ENCODE measurements around the gene MGAT3. TPM values are rescaled to one million over a fixed set of nuclear protein-coding genes. Genes with fewer than 3 reads are reported as not detected.

MGAT3 gene
- total RNA-seq, 5 donors from 2014 or later (not counting 1 experiment from before 2014, with no cell fraction given) = 0.23 to 2.7 (median 1.1) TPM

DNA sequence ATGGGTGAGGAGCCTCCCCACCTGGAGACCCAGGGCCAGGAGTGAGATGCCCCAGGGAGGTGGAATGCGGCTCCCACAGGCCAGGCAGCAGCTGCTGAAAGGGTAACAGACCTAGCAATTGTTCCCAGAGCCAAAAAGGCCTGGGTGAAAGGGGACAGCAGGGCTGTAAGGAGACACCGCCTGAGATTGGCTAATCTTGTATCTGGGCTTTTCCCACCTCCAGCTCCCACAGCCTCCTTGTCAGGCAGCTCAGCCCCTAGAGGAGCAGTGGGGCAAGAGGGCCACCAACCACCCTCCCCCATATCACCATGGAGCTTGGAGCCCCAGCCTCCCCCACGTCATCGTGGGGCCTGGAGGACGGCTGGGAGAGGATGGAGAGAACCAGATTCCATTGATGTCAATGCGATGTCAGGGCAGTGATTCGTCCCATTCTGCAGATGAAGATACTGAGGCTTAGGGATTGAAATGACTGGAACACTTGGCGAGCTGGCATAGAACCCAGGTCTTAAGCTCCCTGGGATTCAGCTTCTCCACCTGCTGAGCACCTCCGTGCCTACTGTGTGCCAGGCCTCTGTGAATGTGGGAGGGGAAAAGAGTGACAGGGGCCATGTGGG, 2.9 kb upstream of the MGAT3 start:
- peaks cover 17 to 39% of the 10 kb centered on the region in 2 donors for H3K27me3 Mint-ChIP-seq
- no peaks in the 10 kb centered on the region for H3K9me3 ChIP-seq
- H3K4me3 ChIP-seq (ENCODE audit: control insufficient read depth in 1 of 2, extremely low read depth in 1 of 2, low read length in 1 of 2) = no peak overlapping the region
- H3K4me1 Mint-ChIP-seq = peaks cover 29 to 46% (median 31%) of the 10 kb centered on the region in 3 donors
- CTCF ChIA-PET = no interaction called here
- no peaks in the 10 kb centered on the region for H3K36me3 ChIP-seq (ENCODE audit: control insufficient read depth in 2 of 2, extremely low read depth in 1 of 2, insufficient read depth in 1 of 2, low read length in 1 of 2)
- no peak overlapping the region for H3K27ac Mint-ChIP-seq
- POLR2A ChIA-PET = no interaction called here
- 77% methylated on average over 8 of the region's 9 CpGs for WGBS (ENCODE audit: insufficient coverage)
- DNase-seq (no peak), ATAC-seq (replicated peaks in 1 of 4) (no peak)
- no peak overlapping the region for H3K27ac ChIP-seq (ENCODE audit: low read length)
- H3K27me3 ChIP-seq (replicated peaks in 1 of 2; ENCODE audit: control insufficient read depth in 2 of 2, extremely low read depth in 1 of 2, insufficient read depth in 2 of 2, low read length in 1 of 2) = peaks cover 0 to 51% of the 10 kb centered on the region in 2 experiments
- H3K36me3 Mint-ChIP-seq = peaks cover 4% of the 10 kb centered on the region
- no peak overlapping the region for H3K4me3 Mint-ChIP-seq
- peaks cover 0 to 36% of the 10 kb centered on the region in 2 experiments for H3K4me1 ChIP-seq (ENCODE audit: control insufficient read depth in 1 of 2, extremely low read depth in 1 of 2, insufficient read depth in 2 of 2, low read length in 2 of 2)
- H3K9me3 Mint-ChIP-seq = no peaks in the 10 kb centered on the region

DNA sequence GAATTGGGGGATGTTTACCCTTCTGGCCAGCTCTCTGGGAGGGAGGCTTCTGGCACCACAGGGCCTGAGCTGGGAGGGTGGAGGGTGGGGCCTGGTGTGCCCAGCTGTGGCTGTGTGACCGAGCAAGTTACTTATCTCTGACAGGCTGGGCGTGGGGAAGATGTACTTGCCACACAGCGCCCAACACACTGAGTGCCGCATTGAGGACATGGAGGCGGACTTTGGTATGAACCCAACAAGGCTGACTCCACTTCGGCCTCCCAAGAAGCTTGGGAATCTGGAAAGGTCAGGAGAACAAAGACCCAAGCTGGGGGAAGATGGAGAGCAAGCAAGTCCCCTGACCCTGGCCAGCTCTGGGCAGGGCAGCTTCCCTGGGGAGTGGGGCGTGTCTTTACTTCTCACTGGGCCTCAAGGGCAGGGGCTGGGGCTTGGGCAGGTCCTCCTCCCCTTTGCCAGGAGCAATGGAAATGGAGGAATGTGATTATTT, 2.4 kb upstream of the MGAT3 start:
- Histone ChIP-seq H3K4me3 (ENCODE audit: control insufficient read depth in 1 of 2, extremely low read depth in 1 of 2, low read length in 1 of 2) (no peak overlapping the region), H3K36me3 (ENCODE audit: control insufficient read depth in 2 of 2, extremely low read depth in 1 of 2, insufficient read depth in 1 of 2, low read length in 1 of 2) (no peaks in the 10 kb centered on the region), H3K27ac (ENCODE audit: low read length) (no peak overlapping the region), H3K27me3 (replicated peaks in 1 of 2; ENCODE audit: control insufficient read depth in 2 of 2, extremely low read depth in 1 of 2, insufficient read depth in 2 of 2, low read length in 1 of 2) (peaks cover 0 to 54% of the 10 kb centered on the region in 2 experiments), H3K4me1 (ENCODE audit: control insufficient read depth in 1 of 2, extremely low read depth in 1 of 2, insufficient read depth in 2 of 2, low read length in 2 of 2) (peaks cover 0 to 30% of the 10 kb centered on the region in 2 experiments), H3K9me3 (no peaks in the 10 kb centered on the region)
- Mint-ChIP-seq H3K9me3 (no peaks in the 10 kb centered on the region), H3K4me3 (peak overlapping the region in 1 of 3 donors; percentile 17), H3K36me3 (peaks cover 4% of the 10 kb centered on the region), H3K4me1 (peaks cover 25 to 42% (median 27%) of the 10 kb centered on the region in 3 donors), H3K27me3 (peaks cover 19 to 45% of the 10 kb centered on the region in 2 donors), H3K27ac (no peak overlapping the region)
- no peak for DNase-seq
- ChIA-PET POLR2A (no interaction called here), CTCF (no interaction called here)
- no peak for ATAC-seq (replicated peaks in 1 of 4)
- WGBS (ENCODE audit: insufficient coverage) = 87% methylated on average over 6 of the region's 7 CpGs

DNA sequence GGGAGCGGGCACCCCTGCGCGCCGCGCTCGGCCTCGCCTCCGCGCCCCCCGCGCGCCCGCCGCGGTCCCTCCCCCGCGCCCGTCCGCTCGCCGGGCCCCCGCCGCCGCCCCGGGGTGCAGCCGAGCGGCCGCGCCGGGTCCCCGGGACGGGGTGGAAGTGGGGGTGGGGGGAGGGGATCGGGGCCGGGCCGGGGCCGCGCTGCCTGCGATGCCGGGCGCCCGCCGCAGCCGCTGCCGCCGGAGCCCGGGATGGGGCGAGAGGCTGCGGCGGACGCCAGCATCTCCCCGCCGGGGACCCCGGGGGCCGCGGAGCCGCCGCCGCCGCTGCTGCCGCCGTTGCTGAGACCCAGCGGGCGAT, 365 bp downstream of the MGAT3 start:
- no peak overlapping the region for H3K4me3 Mint-ChIP-seq
- peaks cover 23 to 50% of the 10 kb centered on the region in 2 donors for H3K27me3 Mint-ChIP-seq
- CTCF ChIA-PET = no interaction called here
- no peak overlapping the region for H3K27ac Mint-ChIP-seq
- Histone ChIP-seq H3K27ac (ENCODE audit: low read length) (no peak overlapping the region), H3K4me1 (ENCODE audit: control insufficient read depth in 1 of 2, extremely low read depth in 1 of 2, insufficient read depth in 2 of 2, low read length in 2 of 2) (peaks cover 0 to 20% of the 10 kb centered on the region in 2 experiments), H3K27me3 (replicated peaks in 1 of 2; ENCODE audit: control insufficient read depth in 2 of 2, extremely low read depth in 1 of 2, insufficient read depth in 2 of 2, low read length in 1 of 2) (peaks cover 0 to 57% of the 10 kb centered on the region in 2 experiments), H3K36me3 (ENCODE audit: control insufficient read depth in 2 of 2, extremely low read depth in 1 of 2, insufficient read depth in 1 of 2, low read length in 1 of 2) (no peaks in the 10 kb centered on the region), H3K4me3 (ENCODE audit: control insufficient read depth in 1 of 2, extremely low read depth in 1 of 2, low read length in 1 of 2) (no peak overlapping the region), H3K9me3 (no peaks in the 10 kb centered on the region)
- 2% methylated on average over 36 of the region's 63 CpGs for WGBS (ENCODE audit: insufficient coverage)
- peak; percentile 12 to 50 (median 42) for ATAC-seq (replicated peaks in 1 of 4)
- peak in 1 of 35 experiments; percentile 17 for DNase-seq
- POLR2A ChIA-PET = no interaction called here
- no peaks in the 10 kb centered on the region for H3K9me3 Mint-ChIP-seq
- peaks cover 4% of the 10 kb centered on the region for H3K36me3 Mint-ChIP-seq
- H3K4me1 Mint-ChIP-seq = peaks cover 19 to 23% (median 19%) of the 10 kb centered on the region in 3 donors

DNA sequence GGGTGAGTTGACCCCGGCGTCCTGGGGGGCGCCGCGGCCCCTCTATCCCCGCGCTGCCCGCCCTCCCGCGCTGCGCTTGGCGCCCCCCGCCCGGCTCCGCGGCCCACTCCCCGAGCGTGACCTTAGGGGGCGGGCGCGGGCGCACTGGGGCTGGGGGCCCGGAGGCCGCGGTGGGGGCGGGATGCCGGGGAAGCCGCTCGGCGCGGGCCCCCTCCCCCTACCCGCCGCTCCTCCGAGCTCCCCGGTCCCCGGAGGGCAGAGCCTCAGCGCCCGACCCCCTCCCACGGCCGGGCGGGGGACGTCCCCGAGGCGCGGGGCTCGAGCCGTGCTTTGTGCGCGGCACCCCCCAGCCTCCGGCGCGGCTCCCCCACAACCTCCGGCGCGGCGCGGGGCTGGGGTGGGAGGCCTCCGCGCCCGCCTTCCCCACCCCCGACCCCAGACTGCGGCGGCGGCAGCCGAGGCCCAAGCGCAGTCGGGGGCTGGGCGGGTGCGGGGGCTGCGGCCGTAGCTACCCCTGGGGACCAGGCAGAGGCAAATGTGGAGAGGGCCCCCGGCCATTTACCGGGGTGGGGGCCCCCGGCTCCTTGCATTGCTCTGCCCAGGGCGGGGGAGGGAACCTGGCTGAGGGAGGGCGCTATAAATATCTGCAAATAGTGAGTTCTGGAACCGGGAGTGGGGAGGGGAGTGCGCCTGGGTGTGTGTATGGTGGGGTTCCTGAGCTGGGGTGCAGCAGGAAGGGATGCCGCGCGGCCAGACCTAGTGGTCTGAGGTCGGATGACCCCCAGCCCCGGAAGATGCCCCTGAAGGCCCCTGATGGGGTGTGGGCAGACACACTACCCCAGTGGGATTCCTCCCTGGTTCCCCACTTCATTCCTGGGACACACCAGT, 988 bp downstream of the MGAT3 start:
- POLR2A ChIA-PET = no interaction called here
- Mint-ChIP-seq H3K27me3 (peaks cover 23 to 50% of the 10 kb centered on the region in 2 donors), H3K4me1 (peaks cover 18 to 21% (median 19%) of the 10 kb centered on the region in 3 donors), H3K36me3 (peaks cover 4% of the 10 kb centered on the region), H3K4me3 (peak overlapping the region; percentile 37 to 68 (median 56)), H3K9me3 (no peaks in the 10 kb centered on the region), H3K27ac (no peak overlapping the region)
- Histone ChIP-seq H3K9me3 (no peaks in the 10 kb centered on the region), H3K27ac (ENCODE audit: low read length) (no peak overlapping the region), H3K4me1 (ENCODE audit: control insufficient read depth in 1 of 2, extremely low read depth in 1 of 2, insufficient read depth in 2 of 2, low read length in 2 of 2) (peaks cover 0 to 20% of the 10 kb centered on the region in 2 experiments), H3K36me3 (ENCODE audit: control insufficient read depth in 2 of 2, extremely low read depth in 1 of 2, insufficient read depth in 1 of 2, low read length in 1 of 2) (no peaks in the 10 kb centered on the region), H3K4me3 (ENCODE audit: control insufficient read depth in 1 of 2, extremely low read depth in 1 of 2, low read length in 1 of 2) (peak overlapping the region in 1 of 2 donors; percentile 35), H3K27me3 (replicated peaks in 1 of 2; ENCODE audit: control insufficient read depth in 2 of 2, extremely low read depth in 1 of 2, insufficient read depth in 2 of 2, low read length in 1 of 2) (peaks cover 0 to 57% of the 10 kb centered on the region in 2 experiments)
- DNase-seq (peak in 1 of 35 experiments; percentile 15), ATAC-seq (replicated peaks in 1 of 4) (peak; percentile 39 to 65 (median 50))
- CTCF ChIA-PET = no interaction called here
- WGBS (ENCODE audit: insufficient coverage) = 1% methylated on average over 66 of the region's 83 CpGs

DNA sequence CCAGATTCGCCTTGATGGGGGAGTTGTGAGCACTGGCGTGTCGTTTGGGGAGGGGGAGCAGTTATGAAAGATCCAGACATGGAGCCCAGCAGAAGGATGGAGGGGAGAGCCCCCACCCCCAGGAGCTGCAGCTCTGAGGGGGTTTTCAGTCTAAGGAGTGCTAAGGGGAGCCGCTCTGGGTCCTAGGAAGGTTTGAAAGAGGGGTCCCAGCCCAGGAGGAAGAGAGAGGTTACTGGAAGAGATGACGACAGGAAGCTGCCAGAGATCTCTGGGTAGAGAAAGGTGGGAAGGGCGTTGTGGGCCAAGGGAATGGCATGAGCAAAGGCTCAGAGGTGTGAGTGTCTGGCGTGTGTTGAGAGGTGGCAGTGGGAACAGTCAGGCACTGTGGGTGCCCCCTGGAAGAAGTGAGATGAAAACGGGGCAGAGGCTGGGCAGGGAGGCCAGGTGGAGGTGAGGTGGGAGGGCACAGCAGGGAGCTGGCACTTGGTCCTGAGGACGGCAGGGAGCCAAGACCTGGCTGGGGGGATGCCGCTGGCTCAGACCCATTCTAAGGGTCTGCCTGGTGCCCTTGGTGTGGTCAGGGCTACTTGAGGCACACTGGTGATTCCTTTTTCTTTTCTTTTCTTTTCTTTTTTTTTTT, 1.8 kb downstream of the MGAT3 start:
- Histone ChIP-seq H3K4me1 (ENCODE audit: control insufficient read depth in 1 of 2, extremely low read depth in 1 of 2, insufficient read depth in 2 of 2, low read length in 2 of 2) (peaks cover 0 to 20% of the 10 kb centered on the region in 2 experiments), H3K4me3 (ENCODE audit: control insufficient read depth in 1 of 2, extremely low read depth in 1 of 2, low read length in 1 of 2) (peak overlapping the region in 1 of 2 donors; percentile 35), H3K27ac (ENCODE audit: low read length) (no peak overlapping the region), H3K36me3 (ENCODE audit: control insufficient read depth in 2 of 2, extremely low read depth in 1 of 2, insufficient read depth in 1 of 2, low read length in 1 of 2) (no peaks in the 10 kb centered on the region), H3K27me3 (replicated peaks in 1 of 2; ENCODE audit: control insufficient read depth in 2 of 2, extremely low read depth in 1 of 2, insufficient read depth in 2 of 2, low read length in 1 of 2) (peaks cover 0 to 56% of the 10 kb centered on the region in 2 experiments), H3K9me3 (no peaks in the 10 kb centered on the region)
- Mint-ChIP-seq H3K9me3 (no peaks in the 10 kb centered on the region), H3K27ac (no peak overlapping the region), H3K36me3 (peaks cover 4% of the 10 kb centered on the region), H3K4me1 (peaks cover 18 to 21% (median 19%) of the 10 kb centered on the region in 3 donors), H3K4me3 (peak overlapping the region; percentile 37 to 68 (median 56)), H3K27me3 (peaks cover 23 to 50% of the 10 kb centered on the region in 2 donors)
- ChIA-PET POLR2A (no interaction called here), CTCF (no interaction called here)
- ATAC-seq (replicated peaks in 1 of 4) (no peak), DNase-seq (no peak)
- WGBS (ENCODE audit: insufficient coverage) = 72% methylated on average over 9 of the region's 10 CpGs

DNA sequence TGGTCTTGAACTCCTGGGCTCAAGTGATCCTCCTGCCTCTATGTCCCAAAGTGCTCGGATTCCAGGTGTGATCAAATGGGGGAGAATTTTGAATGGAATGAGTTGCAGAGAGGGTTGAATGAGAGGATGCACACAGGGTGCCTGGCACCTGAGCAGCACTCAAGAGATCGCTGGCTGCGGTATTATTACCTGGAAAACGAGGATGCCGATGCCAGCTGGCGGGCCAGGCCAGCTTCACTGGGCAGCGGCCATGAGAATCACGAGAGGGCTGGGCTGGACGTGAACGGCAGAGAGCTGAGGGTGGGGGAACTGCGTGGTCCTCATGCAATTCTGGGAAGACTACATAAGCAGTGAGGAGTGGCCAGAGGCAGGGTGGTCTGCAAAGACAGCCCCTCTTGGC, 2.9 kb downstream of the MGAT3 start:
- Histone ChIP-seq H3K27ac (ENCODE audit: low read length) (no peak overlapping the region), H3K27me3 (replicated peaks in 1 of 2; ENCODE audit: control insufficient read depth in 2 of 2, extremely low read depth in 1 of 2, insufficient read depth in 2 of 2, low read length in 1 of 2) (peaks cover 0 to 45% of the 10 kb centered on the region in 2 experiments), H3K4me1 (ENCODE audit: control insufficient read depth in 1 of 2, extremely low read depth in 1 of 2, insufficient read depth in 2 of 2, low read length in 2 of 2) (peaks cover 0 to 20% of the 10 kb centered on the region in 2 experiments), H3K9me3 (no peaks in the 10 kb centered on the region), H3K36me3 (ENCODE audit: control insufficient read depth in 2 of 2, extremely low read depth in 1 of 2, insufficient read depth in 1 of 2, low read length in 1 of 2) (no peaks in the 10 kb centered on the region), H3K4me3 (ENCODE audit: control insufficient read depth in 1 of 2, extremely low read depth in 1 of 2, low read length in 1 of 2) (no peak overlapping the region)
- Mint-ChIP-seq H3K27me3 (peaks cover 23 to 42% of the 10 kb centered on the region in 2 donors), H3K27ac (no peak overlapping the region), H3K4me3 (no peak overlapping the region), H3K36me3 (peaks cover 4% of the 10 kb centered on the region), H3K4me1 (peaks cover 18 to 21% (median 19%) of the 10 kb centered on the region in 3 donors), H3K9me3 (no peaks in the 10 kb centered on the region)
- CTCF ChIA-PET = interaction anchor here in 1 of 2 donors (0.8 kb wide), 1 partner anchor 153 kb away, joined by 3 read pairs; no protein-coding TSS in a partner anchor
- POLR2A ChIA-PET = no interaction called here
- no peak for DNase-seq
- WGBS (ENCODE audit: insufficient coverage) = 85% methylated on average over 10 of the region's 11 CpGs
- ATAC-seq (replicated peaks in 1 of 4) = no peak
